Loucy (cell line): ENCODE data around the gene C13orf46.

Source experiments
- CTCF ChIP-seq: fragments of 200-600 bp; sonication (generic); conservative IDR thresholded peaks from 2 replicates; pipeline ENCODE4 v1.5.1; 2014; ENCODE audit warnings: mild to moderate bottlenecking, antibody characterized with exemption, low read length
- EZH2phosphoT487 ChIP-seq: fragments of 200-600 bp; IDR thresholded peaks from 2 replicates; pipeline ENCODE4 v1.6.1; 2018; ENCODE audit warnings: antibody characterized with exemption, mild to moderate bottlenecking, moderate library complexity, borderline replicate concordance

GRCh38 chr13:113903912-113904311, 70.0 kb downstream of the C13orf46 start:
- TF ChIP-seq EZH2phosphoT487, result no peak
- TF ChIP-seq CTCF, result no peak
